Hematopoietic multipotent progenitor cell treated with erythropoietin and hydrocortisone succinate and interleukin-3 and kit ligand, for 15 days (in vitro differentiated cells): ENCODE measurements around the gene COL13A1.

ENCODE experiments used
- DNase-seq: peaks from one replicate; pipeline ENCODE4 v3.0.0-alpha.2; 2015; ENCODE audit warnings: low spot score

The COL13A1 gene

DNA sequence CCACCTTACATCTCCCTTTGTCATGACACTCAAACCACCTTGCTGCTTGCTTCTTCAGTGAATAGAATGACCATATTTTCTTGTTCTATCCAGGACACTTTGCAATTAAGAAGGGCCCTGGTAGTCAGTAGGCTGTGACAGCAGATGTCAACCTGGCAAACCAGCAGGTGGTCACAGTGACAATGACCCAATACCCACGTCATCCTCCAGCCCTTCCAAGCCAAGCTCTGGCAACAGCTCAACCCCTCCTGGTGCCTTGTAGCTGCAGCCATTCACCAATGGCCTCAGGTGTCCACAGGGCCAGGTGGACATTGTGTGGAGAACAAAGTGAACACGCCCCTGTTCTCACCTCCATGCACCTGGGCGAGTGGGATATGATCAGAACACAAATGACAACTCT, 163.4 kb downstream of the COL13A1 start:
- DNase-seq = no peak

DNA sequence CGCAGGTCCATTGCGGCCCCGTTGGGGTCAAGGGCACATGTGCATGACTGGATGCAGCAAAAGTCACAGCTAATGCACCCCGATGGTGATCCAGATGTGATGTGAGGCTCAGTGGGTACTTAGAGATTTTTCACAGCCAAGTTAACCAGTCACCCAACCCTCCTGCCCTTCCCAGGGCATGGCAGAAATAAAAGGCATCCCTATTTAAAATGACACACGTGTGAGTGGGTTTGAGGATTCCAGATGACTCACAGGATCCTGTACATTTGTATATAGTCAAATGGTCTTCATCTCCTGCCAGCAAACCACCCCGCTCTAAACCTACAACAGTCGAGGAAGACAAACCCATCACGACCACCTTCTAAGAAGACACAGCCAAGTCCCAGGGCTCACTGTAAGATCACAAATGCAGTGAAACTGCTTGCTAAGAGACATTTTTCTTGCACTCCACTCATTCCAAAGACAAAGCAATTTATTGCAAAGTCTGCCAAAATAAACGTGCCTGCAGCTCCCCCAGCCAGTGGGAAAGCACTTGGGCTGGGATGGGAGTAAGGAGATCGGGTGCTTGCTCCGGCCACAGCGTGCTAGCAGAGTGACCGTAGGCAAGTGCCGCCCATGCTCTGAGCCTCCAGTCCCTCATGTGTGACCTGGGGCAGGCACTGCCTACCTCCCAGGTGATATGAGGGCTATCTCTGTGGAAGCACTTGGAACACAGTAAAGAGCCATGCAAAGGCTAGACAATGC, 164.4 kb downstream of the COL13A1 start:
- no peak for DNase-seq

DNA sequence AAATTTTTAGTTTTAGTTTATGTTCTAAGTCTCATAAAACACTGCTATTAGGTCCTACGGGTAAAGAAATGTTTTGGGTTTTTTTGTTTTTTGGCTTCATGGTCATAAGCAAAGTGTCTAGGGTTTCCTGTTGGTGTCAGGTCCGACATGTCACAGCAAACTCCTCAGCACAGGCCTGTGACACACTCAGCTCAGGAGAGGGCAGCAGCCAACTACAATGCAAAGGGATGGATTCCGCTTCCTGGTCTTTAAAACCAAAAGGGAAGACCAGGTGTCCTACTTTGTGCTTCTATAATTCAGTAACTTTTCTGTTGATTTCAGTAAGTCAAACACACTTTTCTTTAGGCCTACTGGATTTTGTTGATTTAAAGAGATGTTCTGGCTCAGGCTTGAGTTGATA, 167.1 kb downstream of the COL13A1 start:
- no peak for DNase-seq

DNA sequence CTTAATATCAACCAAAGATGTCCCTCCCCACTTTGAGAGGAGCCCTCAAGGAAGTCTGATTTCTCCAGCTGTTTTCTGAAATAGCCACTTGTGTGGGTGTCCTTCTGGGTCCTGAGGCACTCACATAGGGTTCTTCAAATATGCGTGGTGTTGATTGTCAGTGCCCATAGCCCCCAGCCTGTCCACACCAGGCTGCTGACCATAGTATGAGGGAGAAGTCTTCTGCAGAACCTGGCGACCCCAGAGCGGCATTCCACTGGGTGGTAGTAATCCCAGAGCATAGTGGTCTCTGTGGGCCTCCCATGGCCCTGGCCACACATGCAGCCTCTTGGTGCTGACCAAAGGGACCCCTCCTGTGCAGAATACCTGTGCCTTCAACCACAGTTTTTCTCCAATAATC, 168.3 kb downstream of the COL13A1 start:
- no peak for DNase-seq

DNA sequence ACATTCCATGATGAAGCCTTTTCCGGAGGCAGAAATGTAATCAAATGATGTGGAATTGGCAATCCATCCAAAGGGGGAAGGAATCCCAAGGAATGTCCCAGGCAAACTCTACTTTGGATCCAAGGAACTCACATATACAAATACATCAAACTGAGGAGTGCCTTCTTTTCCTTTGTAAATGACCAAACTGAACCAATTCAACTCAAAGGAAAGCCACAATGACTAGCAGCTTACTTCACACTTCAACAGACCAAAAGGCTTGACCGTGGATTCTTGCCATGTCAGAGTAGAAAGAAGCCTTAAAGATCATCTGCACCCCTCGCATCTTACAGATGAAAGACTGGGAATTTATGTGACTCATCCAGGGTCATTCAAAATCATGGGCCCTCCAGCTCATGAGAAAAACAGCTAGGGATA, 171.3 kb downstream of the COL13A1 start:
- no peak for DNase-seq

DNA sequence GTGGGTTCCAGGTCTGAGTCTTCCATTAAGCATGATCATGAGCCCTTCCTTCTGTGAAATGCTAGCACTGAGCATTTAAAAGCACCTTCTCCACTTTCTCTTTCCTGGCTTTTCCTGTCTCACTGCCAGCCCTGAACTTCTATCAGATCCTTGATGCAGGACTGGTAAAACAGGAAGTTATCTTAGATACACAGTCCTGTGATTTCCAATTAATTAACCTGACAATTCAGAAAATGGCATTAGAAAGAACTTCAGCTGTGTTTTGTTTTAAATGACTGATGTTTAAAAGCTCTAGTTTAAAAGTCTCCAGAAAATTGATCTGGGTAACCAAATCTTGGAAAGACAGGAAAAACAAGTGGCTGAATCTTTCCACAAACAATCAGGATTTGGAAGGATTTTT, 172.0 kb downstream of the COL13A1 start:
- DNase-seq = no peak

DNA sequence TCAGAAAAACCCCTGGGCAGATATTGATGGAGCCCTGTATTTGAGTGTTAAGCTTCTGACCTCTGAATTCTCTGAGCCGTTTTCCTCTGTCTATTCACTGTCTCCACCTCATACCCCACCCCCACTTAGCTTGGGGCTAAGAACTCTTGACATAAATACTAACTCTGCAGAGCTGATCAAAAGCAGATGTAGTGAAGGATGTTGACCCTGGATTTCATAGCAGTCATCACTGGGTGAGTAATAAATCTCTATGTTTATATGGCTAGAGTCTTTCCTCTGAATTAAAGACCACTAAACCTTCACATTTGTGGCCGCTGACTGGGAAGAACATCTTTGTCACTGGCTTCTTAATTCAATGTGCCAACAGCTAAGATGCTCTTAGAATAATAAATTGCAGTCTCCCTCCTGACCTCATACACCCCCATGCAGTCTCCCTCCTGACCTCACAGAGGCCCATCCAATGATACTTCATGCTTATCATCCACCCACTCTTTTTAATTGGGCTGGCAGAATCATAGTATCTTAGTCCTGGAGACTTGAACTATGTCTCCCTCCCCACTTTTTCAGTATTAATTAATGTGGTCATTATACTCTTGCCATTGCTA, 172.9 kb downstream of the COL13A1 start:
- DNase-seq = no peak

DNA sequence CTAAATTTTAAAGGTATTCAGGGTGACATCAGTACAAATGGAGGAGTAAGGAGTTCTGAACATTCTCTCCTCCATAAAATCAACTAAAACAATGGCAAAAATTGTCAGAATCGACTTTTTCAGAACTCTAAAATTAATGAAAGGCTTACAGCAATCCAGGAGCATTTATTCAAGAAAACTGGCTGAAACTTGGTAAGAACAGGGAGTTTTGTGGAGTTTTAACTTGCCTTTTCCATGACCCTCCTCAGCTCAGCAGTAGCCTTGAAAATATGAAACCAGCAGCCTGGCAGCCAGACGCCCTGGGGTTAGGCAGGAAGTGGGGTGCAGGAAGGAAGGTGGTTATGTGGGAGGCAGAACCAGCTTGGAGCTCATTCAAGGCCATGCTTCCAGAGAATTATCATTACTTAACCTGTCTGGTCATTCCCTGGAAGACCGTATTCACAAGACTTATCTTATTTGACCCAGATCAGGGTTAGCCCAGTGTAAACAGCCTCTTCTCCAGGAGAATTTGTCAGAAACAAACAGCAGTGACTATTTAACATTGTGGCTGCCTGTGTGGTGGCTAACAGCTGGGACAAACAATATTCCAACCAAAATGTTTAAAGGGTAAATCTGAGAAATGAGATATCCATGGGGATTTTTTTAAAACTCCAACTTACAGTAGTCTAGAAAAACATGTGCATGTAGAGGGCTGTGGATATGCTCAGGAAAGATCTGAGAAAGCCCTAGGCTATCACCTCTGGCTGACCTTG, 175.3 kb downstream of the COL13A1 start:
- DNase-seq = no peak

DNA sequence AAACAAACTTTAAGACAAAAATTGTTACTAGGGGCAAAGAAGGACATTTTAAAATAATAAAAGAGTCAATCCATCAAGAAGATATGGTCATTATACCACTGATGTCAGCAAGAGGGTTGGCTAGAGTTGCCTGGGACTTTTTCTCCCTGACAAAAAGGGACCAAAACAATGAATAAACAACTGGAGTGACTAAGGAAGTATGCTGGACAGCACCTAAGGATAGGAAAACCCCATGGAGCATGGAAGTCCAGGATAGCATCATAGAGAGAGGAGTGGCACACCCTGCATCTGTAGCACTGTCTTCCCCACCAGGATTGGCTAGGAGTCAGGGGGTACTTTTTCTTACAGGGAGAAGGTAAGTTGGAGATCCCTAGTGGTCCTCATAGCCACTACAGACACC, 177.5 kb downstream of the COL13A1 start:
- DNase-seq = no peak

DNA sequence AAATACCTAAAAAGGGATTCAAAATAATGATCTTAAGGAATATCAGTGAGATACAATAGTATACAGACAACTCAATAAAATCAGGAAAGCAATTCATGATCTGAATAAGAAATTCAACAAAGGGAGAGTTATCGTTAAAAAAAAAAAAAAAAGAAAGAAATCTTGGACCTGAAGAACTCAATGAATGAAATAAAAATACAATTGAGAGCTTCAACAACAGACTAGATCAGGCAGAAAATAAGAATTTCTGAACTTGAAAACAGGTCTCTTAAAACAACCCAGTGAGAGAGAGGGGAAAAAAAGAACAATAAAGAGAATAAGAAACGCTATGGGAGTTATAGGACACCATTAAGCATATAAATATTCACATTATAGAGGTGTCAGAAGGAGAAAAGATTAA, 179.0 kb downstream of the COL13A1 start:
- DNase-seq = no peak

DNA sequence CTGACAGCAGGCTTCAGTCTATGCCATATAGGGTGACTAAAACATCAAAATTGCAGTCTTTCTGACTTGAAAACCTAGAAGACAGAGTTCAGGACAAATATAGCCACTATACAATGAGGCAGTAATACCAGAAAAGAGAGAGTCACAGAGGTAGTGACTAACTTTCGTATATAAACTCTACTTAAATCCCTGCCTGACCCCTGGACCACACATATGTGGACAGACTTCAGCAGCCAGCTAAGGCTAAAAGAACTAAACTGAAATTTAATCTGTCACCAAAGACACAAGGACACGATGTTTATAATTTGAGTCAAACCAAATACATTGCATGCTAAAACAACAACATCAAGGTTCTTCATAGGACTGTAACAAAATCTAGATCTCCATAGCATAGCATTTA, 186.4 kb downstream of the COL13A1 start:
- no peak for DNase-seq

DNA sequence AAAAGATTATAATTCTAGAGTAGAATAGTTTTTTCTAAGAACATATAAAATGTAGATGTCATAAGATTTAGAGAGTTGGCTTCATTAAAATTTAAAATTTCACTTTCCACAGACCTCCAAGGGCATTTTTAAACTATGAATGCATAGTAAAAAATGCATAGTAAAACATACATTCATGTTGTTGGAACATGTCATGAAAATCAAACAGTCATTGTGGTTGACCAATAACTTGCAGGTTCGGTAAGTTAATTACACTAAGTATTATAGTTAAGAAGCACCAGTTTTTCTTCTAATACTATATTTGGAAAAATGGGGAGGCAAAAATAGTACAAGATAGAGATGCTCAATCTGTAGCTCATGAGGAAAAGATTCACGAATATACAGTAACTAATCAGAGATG, 189.4 kb downstream of the COL13A1 start:
- DNase-seq = no peak

DNA sequence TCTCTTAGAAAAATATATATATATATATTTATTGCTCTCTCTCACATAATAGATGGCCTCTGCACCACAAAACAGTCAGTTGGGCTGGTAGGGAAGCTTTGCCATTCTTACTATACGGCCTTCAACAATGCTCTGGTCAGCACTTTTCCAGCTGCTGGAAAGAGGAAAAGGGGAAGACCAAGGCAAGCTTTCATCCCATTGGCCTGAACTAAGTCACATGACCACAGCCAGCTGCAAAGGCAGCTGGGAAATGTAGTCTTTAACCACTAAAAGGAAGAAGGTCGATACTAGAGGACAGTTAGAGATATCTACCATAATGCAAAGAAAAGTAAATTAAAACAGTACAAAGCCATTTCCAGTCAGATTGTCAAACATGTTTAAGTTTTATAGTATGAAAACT, 192.6 kb downstream of the COL13A1 start:
- peak; percentile 16 for DNase-seq

DNA sequence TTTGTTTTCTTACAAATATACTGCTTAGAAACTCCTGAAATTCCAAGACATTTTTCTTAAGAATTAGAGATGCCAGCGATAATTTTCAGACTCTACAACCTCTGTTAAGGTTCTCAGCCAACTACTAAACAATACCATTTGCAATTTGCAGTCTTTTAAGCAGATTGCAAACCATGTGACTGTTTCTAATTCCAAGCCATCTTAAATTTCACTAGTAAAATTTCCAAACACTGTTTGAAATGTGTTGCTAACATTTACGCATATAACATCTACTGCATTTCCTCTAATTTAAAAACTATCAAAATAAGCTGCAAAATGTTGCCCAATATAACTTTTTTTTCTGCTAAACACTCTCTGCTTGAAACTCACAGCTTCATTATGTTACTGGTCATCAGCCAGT, 194.9 kb downstream of the COL13A1 start:
- no peak for DNase-seq

DNA sequence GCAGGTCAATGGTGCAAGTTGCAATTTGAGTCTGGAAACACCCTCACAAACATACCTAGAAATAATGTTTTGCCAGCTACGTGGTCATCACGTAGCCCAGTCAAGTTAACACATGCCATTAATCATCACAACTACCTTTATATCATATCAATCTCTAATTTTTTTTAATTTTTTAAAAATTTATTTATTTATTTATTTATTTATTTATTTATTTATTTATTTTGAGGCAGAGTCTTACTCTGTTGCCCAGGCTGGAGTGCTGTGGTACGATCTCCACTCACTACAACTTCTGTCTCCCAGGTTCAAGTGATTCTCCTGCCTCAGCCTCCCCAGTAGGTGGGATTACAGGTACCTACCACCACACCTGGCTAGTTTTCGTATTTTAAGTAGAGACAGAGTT, 198.6 kb downstream of the COL13A1 start:
- no peak for DNase-seq

DNA sequence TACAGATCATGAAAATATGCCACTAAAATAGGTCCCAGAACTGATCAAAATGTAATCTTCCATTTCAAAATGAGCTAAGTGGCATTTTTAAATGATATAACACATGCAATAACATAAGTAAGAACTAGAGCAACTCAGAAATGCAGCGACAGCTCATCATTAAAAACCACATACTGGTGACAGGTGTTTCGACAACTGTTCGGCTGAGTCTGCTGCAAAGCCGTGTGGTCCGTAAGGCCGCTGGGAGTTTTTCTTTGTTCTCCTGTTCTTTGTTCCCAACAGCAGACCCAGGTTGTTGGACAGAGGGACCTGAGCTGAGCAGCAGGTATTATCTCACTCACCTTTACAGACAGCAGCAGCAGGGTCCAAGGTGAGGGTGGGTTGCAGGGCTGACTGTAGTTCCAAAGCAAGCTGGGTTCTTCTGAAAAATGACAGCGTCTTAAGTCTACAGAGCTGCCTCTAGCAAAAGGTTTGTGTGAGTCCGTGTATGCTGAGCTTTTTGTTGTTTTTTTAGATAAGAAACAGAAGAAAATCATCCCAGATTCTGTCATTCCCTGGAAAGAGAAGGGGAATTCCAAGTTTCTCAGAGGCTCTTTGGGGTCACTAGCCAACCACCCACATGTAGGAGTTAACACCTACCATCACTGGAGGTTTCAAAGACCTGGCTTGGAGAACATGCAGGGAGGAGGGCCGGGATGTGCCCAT, 205.6 kb downstream of the COL13A1 start:
- no peak for DNase-seq
